RWPE1 (cell line): ENCODE data around the gene LHX1.

Experiments used
- CTCF ChIA-PET: fragments of 350-600 bp; sonication (Branson Sonifier 250); formaldehyde crosslinking; extraction: SDS; loops from one replicate; lab custom pipeline; 2021; lab: Yijun Ruan, JAX
- POLR2A ChIA-PET: fragments of 400-600 bp; formaldehyde crosslinking; extraction: SDS; loops from one replicate; lab custom pipeline; 2020; ENCODE audit warnings: antibody characterized with exemption; ENCODE audit not compliant: low non-redundant PET; lab: Yijun Ruan, JAX
- DNase-seq: peaks from one replicate; pipeline ENCODE4 v3.0.0; 2012; ENCODE audit warnings: low spot score
- H3K27ac ChIP-seq: fragments of 450-650 bp; 2 replicates; pipeline ENCODE4 v1.5.1; 2017
- CTCF ChIP-seq: fragments of 450-650 bp; conservative IDR thresholded peaks from 2 replicates; pipeline ENCODE4 v1.5.1; 2017; ENCODE audit warnings: low read depth, mild to moderate bottlenecking

Gene LHX1

DNA sequence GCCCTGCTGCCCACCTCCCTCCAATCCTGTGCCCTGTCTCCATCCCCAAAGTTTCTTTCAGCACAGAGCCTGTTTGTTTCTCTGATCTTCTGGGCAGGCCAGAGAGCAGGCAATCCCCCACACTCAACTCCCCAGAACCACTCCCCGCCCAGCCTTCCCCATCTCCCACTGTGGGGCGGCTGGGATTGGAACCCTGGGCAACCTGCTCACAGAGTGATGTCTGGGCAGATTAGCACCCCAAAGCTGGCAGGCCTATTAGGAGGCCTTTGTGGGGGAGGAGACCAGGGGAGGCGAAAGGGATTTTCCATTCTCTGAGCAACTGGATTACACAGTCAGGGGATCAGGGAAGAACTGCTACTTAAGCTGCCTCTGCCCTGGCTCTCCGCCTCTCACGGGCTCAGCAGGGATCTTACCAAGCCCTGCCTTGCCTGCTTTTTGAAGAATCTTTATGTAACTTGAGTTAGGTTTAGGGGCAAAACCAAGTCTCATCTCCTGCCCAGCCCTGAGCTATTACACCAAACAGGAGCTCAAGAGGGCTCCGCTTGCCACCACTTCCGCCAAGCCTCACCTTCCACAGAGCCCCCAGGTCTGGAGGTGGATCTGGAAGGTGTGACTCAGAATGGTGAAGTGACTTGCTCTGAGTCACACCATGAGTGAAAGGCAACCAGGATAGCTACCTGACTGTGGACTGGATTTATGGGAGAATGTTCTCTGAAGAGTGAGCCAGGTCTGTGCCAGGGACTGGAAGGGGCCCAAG lies 16.0 kb upstream of the LHX1 start:
- peak; percentile 98 for DNase-seq
- CTCF ChIA-PET = interaction anchor here (0.5 to 1.6 kb wide), 3 partner anchors 35 to 216 kb away, joined by 3 to 4 read pairs (median 4); no protein-coding TSS in a partner anchor

GRCh38 chr17:36922175-36922574 lies 15.1 kb upstream of the LHX1 start:
- no peak for TF ChIP-seq CTCF
- H3K27ac ChIP-seq = peak overlapping the region; percentile 73; the same call in 1 of the 2 replicates
- DNase-seq = no peak
- POLR2A ChIA-PET = no interaction called here
- CTCF ChIA-PET = interaction anchor here (0.6 kb wide), 2 partner anchors 216 to 312 kb away, joined by 3 to 5 read pairs; no protein-coding TSS in a partner anchor

More for the DNA sequence above, 16.0 kb upstream of the LHX1 start:
- H3K27ac ChIP-seq = peak overlapping the region; percentile 73
- no peak for TF ChIP-seq CTCF
- POLR2A ChIA-PET = no interaction called here

- TF ChIP-seq CTCF = no peak
- no peak for DNase-seq
- POLR2A ChIA-PET = no interaction called here
- CTCF ChIA-PET = interaction anchor here (0.6 kb wide), 1 partner anchor 86 kb away, joined by 3 read pairs; no protein-coding TSS in a partner anchor
- H3K27ac ChIP-seq = no peak overlapping the region
Measured at GRCh38 chr17:36923814-36924221, 13.5 kb upstream of the LHX1 start.

- CTCF ChIA-PET = no interaction called here
- POLR2A ChIA-PET = no interaction called here
Measured at GRCh38 chr17:36926226-36926625, 11.0 kb upstream of the LHX1 start.

DNA sequence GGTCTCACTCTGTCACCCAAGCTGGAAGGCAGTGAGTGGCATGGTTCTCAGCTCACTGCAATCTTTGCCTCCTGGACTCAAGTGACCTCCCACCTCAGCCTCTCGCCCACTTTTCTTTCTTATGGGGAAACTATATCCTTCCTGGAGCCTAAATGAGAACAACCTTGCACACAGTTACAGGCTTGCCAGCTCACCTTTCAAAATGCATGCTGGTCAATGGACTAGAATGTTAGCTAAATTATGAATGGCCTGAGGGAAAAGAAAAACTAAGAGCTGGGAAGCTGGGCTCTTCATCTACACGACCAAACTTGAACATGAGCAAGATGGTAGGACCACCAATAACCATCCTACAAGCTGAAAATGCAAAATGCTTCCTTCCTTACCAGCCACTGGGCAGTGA lies 10.6 kb upstream of the LHX1 start:
- POLR2A ChIA-PET = no interaction called here
- TF ChIP-seq CTCF = no peak
- no peak for DNase-seq
- no peak overlapping the region for H3K27ac ChIP-seq
- CTCF ChIA-PET = no interaction called here

More at GRCh38 chr17:36926226-36926625, 11.0 kb upstream of the LHX1 start:
- DNase-seq = no peak
- no peak for TF ChIP-seq CTCF
- H3K27ac ChIP-seq = no peak overlapping the region

- TF ChIP-seq CTCF = no peak
- H3K27ac ChIP-seq = no peak overlapping the region
- ChIA-PET CTCF (interaction anchor here (0.8 kb wide), 1 partner anchor 9 kb away, joined by 7 read pairs; no protein-coding TSS in a partner anchor), POLR2A (no interaction called here)
- no peak for DNase-seq
Measured at GRCh38 chr17:36928471-36929345, 8.6 kb upstream of the LHX1 start.
